ENCODE data around the gene SHOX.

DNA sequence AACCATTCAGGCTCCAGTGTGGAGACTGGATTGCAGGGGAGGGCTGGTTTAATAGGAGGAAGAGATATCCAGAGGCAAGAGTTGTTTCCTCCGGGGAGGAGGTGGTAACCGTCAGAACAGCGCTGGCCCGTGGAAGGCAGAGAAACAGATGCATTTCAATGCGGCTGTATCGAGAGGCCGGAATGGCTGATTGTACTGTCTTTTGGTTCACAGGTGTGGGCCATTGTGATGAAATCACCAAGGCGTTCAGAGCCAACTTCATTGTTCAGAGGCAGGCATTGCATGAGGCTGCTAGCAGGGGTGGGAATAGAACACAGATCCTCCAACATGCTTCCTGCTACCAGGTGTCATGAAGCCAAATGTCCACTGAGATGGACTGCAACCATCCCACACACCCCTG lies 53.0 kb downstream of the SHOX start:
- TF ChIP-seq, protein P1, sequence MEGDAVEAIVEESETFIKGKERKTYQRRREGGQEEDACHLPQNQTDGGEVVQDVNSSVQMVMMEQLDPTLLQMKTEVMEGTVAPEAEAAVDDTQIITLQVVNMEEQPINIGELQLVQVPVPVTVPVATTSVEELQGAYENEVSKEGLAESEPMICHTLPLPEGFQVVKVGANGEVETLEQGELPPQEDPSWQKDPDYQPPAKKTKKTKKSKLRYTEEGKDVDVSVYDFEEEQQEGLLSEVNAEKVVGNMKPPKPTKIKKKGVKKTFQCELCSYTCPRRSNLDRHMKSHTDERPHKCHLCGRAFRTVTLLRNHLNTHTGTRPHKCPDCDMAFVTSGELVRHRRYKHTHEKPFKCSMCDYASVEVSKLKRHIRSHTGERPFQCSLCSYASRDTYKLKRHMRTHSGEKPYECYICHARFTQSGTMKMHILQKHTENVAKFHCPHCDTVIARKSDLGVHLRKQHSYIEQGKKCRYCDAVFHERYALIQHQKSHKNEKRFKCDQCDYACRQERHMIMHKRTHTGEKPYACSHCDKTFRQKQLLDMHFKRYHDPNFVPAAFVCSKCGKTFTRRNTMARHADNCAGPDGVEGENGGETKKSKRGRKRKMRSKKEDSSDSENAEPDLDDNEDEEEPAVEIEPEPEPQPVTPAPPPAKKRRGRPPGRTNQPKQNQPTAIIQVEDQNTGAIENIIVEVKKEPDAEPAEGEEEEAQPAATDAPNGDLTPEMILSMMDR (conservative IDR thresholded peaks at IDR 0.05) = no peak
- TF ChIP-seq EZH2 (IDR thresholded peaks at IDR 0.05; ENCODE audit: low read depth) = no peak
